RWPE2 (cell line): ENCODE measurements around the gene PRAF2.
A peak's percentile ranks its signal among the peaks of the same experiment; 100 is the strongest.

Source experiments
- ATAC-seq: fragments of 200-7000 bp; cut with Tn5 transposase; 3 replicates; pipeline ENCODE4 v1.9.1; 2021; ENCODE audit warnings: low read depth
- DNase-seq: peaks from one replicate; pipeline ENCODE4 v3.0.0-alpha.2; 2020; ENCODE audit warnings: low spot score
- H3K27ac ChIP-seq: fragments of 450-650 bp; 2 replicates; pipeline ENCODE4 v1.5.1; 2017; ENCODE audit warnings: mild to moderate bottlenecking; ENCODE audit not compliant: poor library complexity, severe bottlenecking
- H3K27me3 ChIP-seq: fragments of 250-450 bp; sonication (Bioruptor Pico); 2 replicates; pipeline ENCODE4 v1.5.1; 2021; ENCODE audit warnings: mild to moderate bottlenecking, moderate library complexity; ENCODE audit not compliant: insufficient read depth, poor library complexity, severe bottlenecking
- H3K36me3 ChIP-seq: fragments of 250-450 bp; sonication (Bioruptor Pico); 2 replicates; pipeline ENCODE4 v1.5.1; 2020; ENCODE audit warnings: low read depth, mild to moderate bottlenecking, moderate library complexity
- H3K4me1 ChIP-seq: fragments of 250-450 bp; sonication (Bioruptor Pico); 2 replicates; pipeline ENCODE4 v1.5.1; 2021; ENCODE audit warnings: mild to moderate bottlenecking, moderate library complexity; ENCODE audit not compliant: insufficient read depth, poor library complexity, severe bottlenecking
- H3K4me3 ChIP-seq: fragments of 250-450 bp; sonication (Bioruptor Pico); 2 replicates; pipeline ENCODE4 v1.5.1; 2021; ENCODE audit warnings: mild to moderate bottlenecking, moderate library complexity; ENCODE audit not compliant: severe bottlenecking
- H3K9me3 ChIP-seq: fragments of 250-450 bp; sonication (Bioruptor Pico); 2 replicates; pipeline ENCODE4 v1.5.1; 2021; ENCODE audit warnings: mild to moderate bottlenecking, moderate library complexity; ENCODE audit not compliant: severe bottlenecking
- CTCF ChIP-seq: fragments of 450-650 bp; IDR thresholded peaks from one replicate; pipeline ENCODE4 v1.5.1; 2017; ENCODE audit warnings: mild to moderate bottlenecking, moderate library complexity; ENCODE audit not compliant: poor library complexity, severe bottlenecking

Gene PRAF2

GRCh38 chrX:49106930-49107329, 33.1 kb upstream of the PRAF2 start:
- no peak for ATAC-seq
- TF ChIP-seq CTCF = no peak

GRCh38 chrX:49106296-49106695, 32.5 kb upstream of the PRAF2 start:
- DNase-seq (no peak), ATAC-seq (no peak)
- TF ChIP-seq CTCF = no peak
- Histone ChIP-seq H3K36me3 (no peaks in the 10 kb centered on the region), H3K4me3 (no peak overlapping the region), H3K9me3 (no peaks in the 10 kb centered on the region), H3K27ac (no peak overlapping the region), H3K4me1 (no peaks in the 10 kb centered on the region), H3K27me3 (no peaks in the 10 kb centered on the region)

More at GRCh38 chrX:49106930-49107329, 33.1 kb upstream of the PRAF2 start:
- H3K9me3 ChIP-seq = no peaks in the 10 kb centered on the region
- no peaks in the 10 kb centered on the region for H3K4me1 ChIP-seq
- no peaks in the 10 kb centered on the region for H3K27me3 ChIP-seq
- H3K36me3 ChIP-seq = no peaks in the 10 kb centered on the region
- no peak overlapping the region for H3K27ac ChIP-seq
- no peak for DNase-seq
- no peak overlapping the region for H3K4me3 ChIP-seq

- H3K27ac ChIP-seq = no peak overlapping the region
- H3K9me3 ChIP-seq = no peaks in the 10 kb centered on the region
- H3K4me1 ChIP-seq = no peaks in the 10 kb centered on the region
- no peaks in the 10 kb centered on the region for H3K36me3 ChIP-seq
- DNase-seq (no peak), ATAC-seq (no peak)
- no peak overlapping the region for H3K4me3 ChIP-seq
- H3K27me3 ChIP-seq = no peaks in the 10 kb centered on the region
- no peak for TF ChIP-seq CTCF
These were observed 29.8 kb upstream of the PRAF2 start for GRCh38 chrX:49103637-49104036.

DNA sequence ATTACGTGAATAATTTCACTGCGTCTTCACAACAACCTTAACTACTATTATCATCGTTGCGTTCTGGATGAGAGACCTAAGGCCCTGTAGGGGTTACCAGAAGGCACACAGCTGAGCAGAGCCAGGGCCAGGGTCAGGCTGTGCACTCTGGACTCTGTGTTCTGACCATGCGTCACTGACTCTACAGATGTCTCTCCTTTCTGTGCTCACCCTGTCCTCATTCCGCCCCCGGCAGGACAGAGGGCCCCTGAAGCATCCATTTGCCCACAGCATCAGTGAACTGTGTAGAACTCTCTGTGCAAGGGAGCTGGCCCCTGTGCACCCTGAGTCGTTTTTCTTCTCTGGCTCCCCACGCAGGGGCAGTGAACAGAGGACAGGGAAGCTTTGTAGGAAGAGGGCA, 28.4 kb upstream of the PRAF2 start:
- H3K36me3 ChIP-seq = no peaks in the 10 kb centered on the region
- H3K27me3 ChIP-seq = no peaks in the 10 kb centered on the region
- H3K27ac ChIP-seq = no peak overlapping the region
- no peak overlapping the region for H3K4me3 ChIP-seq
- TF ChIP-seq CTCF = no peak
- ATAC-seq (no peak), DNase-seq (no peak)
- no peaks in the 10 kb centered on the region for H3K9me3 ChIP-seq
- no peaks in the 10 kb centered on the region for H3K4me1 ChIP-seq

- no peaks in the 10 kb centered on the region for H3K4me1 ChIP-seq
- H3K9me3 ChIP-seq = no peaks in the 10 kb centered on the region
- no peaks in the 10 kb centered on the region for H3K36me3 ChIP-seq
- DNase-seq = no peak
- no peaks in the 10 kb centered on the region for H3K27me3 ChIP-seq
- H3K27ac ChIP-seq = peak overlapping the region; percentile 46
- H3K4me3 ChIP-seq = peak overlapping the region; percentile 67
- ATAC-seq = peak; percentile 3; the same call in 1 of the 3 replicates
- TF ChIP-seq CTCF = peak; percentile 17
These were observed 27.8 kb upstream of the PRAF2 start for GRCh38 chrX:49101629-49101984.
